ENCODE measurements around the gene ISL1. TPM values are rescaled to one million over a fixed set of nuclear protein-coding genes. Genes with fewer than 3 reads are reported as not detected.
A peak's percentile ranks its signal among the peaks of the same experiment; 100 is the strongest.

The ISL1 gene
- polyA plus RNA-seq (2013, experiment 1 of 4): 0.26 TPM
- 0.14 TPM for polyA plus RNA-seq (2013, experiment 2 of 4)
- polyA plus RNA-seq (2013, experiment 3 of 4): 0.21 TPM
- 0.36 TPM for polyA plus RNA-seq (2013, experiment 4 of 4)

- Histone ChIP-seq H3K4me3 (ENCODE audit: insufficient read depth, low read depth, low read length) (peak within 1 kb of the TSS; percentile 50), H3K36me3 (ENCODE audit: control insufficient read depth, insufficient read depth, low read length) (no peaks in the 10 kb centered on the region), H3K4me1 (ENCODE audit: control insufficient read depth, insufficient read depth, low read length) (peaks cover 32% of the 10 kb centered on the region), H3K27me3 (ENCODE audit: control insufficient read depth, insufficient read depth, low read length, poor library complexity, severe bottlenecking) (peaks cover 100% of the 10 kb centered on the region), H3K27ac (ENCODE audit: insufficient read depth, low read depth, low read length, poor library complexity, severe bottlenecking) (no peak within 1 kb of the TSS), H3K9me3 (ENCODE audit: control insufficient read depth, low read length) (no peaks in the 10 kb centered on the region)
- 0 to 1% methylated on average over 57 of the region's 57 CpGs for WGBS, 2 experiments
Measured at GRCh38 chr5:51383131-51384121, at the start of gene ISL1. Gene ISL1 (plus strand): TSS chr5:51383448. CDS start chr5:51383672, 224 bp downstream.

DNA sequence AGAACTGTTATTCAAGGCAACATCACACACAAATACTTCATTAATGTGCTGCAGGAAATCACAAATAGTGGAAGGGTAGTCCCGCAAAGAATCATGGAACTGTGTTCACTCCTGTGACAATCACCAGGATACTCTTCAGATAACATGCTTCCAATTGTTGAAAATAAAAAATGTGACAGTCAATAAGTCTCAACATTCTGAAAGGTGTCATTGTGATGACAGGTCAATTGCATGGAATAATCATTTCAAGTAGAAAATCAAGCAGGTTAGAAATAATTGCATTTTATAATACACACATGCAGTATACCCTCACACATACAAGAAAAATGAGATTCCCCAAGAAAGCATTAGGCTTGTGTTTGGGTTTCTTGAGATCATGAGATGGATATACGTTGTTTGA is 46.4 kb upstream of the ISL1 start:
- Histone ChIP-seq H3K9me3 (ENCODE audit: control insufficient read depth, low read length) (no peaks in the 10 kb centered on the region), H3K27ac (ENCODE audit: insufficient read depth, low read depth, low read length, poor library complexity, severe bottlenecking) (no peak overlapping the region), H3K36me3 (ENCODE audit: control insufficient read depth, insufficient read depth, low read length) (no peaks in the 10 kb centered on the region), H3K4me3 (ENCODE audit: insufficient read depth, low read depth, low read length) (no peak overlapping the region), H3K4me1 (ENCODE audit: control insufficient read depth, insufficient read depth, low read length) (no peaks in the 10 kb centered on the region), H3K27me3 (ENCODE audit: control insufficient read depth, insufficient read depth, low read length, poor library complexity, severe bottlenecking) (no peaks in the 10 kb centered on the region)
- WGBS, 2 experiments: 90 to 94% methylated on average over 2 of the region's 2 CpGs

- no peaks in the 10 kb centered on the region for H3K27me3 ChIP-seq (ENCODE audit: control insufficient read depth, insufficient read depth, low read length, poor library complexity, severe bottlenecking)
- H3K4me3 ChIP-seq (ENCODE audit: insufficient read depth, low read depth, low read length): no peak overlapping the region
- 92 to 93% methylated on average over 2 of the region's 2 CpGs for WGBS, 2 experiments
- no peak overlapping the region for H3K27ac ChIP-seq (ENCODE audit: insufficient read depth, low read depth, low read length, poor library complexity, severe bottlenecking)
- no peaks in the 10 kb centered on the region for H3K4me1 ChIP-seq (ENCODE audit: control insufficient read depth, insufficient read depth, low read length)
- no peaks in the 10 kb centered on the region for H3K9me3 ChIP-seq (ENCODE audit: control insufficient read depth, low read length)
- no peaks in the 10 kb centered on the region for H3K36me3 ChIP-seq (ENCODE audit: control insufficient read depth, insufficient read depth, low read length)
Measured at GRCh38 chr5:51345106-51345505, 38.1 kb upstream of the ISL1 start.

DNA sequence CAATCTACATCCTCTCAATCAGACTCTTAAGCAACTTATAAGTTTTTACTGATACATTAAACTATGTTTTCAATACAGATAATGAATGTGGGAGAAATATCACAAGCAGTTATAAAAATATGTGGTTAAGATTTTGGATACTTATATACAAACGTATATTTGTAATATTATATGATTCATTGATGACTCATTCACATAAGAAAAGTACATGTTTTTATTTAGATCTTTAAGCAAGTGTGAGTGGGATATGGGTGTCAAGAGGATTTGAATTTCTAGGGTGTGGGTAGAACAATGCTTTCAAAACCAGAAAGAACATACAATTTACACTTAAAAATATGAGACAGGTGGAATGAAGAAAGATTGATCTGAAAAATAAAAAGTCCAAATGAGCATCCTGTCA is 36.1 kb upstream of the ISL1 start:
- no peak overlapping the region for H3K27ac ChIP-seq (ENCODE audit: insufficient read depth, low read depth, low read length, poor library complexity, severe bottlenecking)
- no peaks in the 10 kb centered on the region for H3K27me3 ChIP-seq (ENCODE audit: control insufficient read depth, insufficient read depth, low read length, poor library complexity, severe bottlenecking)
- whole genome bisulfite sequencing, 2 experiments: 86% methylated on average over 1 of the region's 1 CpG; no CpG with 5 or more reads in 1 of the 2 experiments
- no peak overlapping the region for H3K4me3 ChIP-seq (ENCODE audit: insufficient read depth, low read depth, low read length)
- H3K4me1 ChIP-seq (ENCODE audit: control insufficient read depth, insufficient read depth, low read length): no peaks in the 10 kb centered on the region
- H3K36me3 ChIP-seq (ENCODE audit: control insufficient read depth, insufficient read depth, low read length): no peaks in the 10 kb centered on the region
- no peaks in the 10 kb centered on the region for H3K9me3 ChIP-seq (ENCODE audit: control insufficient read depth, low read length)

- no peaks in the 10 kb centered on the region for H3K36me3 ChIP-seq (ENCODE audit: control insufficient read depth, insufficient read depth, low read length)
- WGBS, 2 experiments: 90 to 93% methylated on average over 2 of the region's 2 CpGs
- H3K4me3 ChIP-seq (ENCODE audit: insufficient read depth, low read depth, low read length): no peak overlapping the region
- no peaks in the 10 kb centered on the region for H3K9me3 ChIP-seq (ENCODE audit: control insufficient read depth, low read length)
- no peaks in the 10 kb centered on the region for H3K27me3 ChIP-seq (ENCODE audit: control insufficient read depth, insufficient read depth, low read length, poor library complexity, severe bottlenecking)
- H3K27ac ChIP-seq (ENCODE audit: insufficient read depth, low read depth, low read length, poor library complexity, severe bottlenecking): no peak overlapping the region
- H3K4me1 ChIP-seq (ENCODE audit: control insufficient read depth, insufficient read depth, low read length): no peaks in the 10 kb centered on the region
Measured at GRCh38 chr5:51347704-51348103, 35.5 kb upstream of the ISL1 start.

GRCh38 chr5:51371052-51371451 is 12.2 kb upstream of the ISL1 start:
- no peaks in the 10 kb centered on the region for H3K36me3 ChIP-seq (ENCODE audit: control insufficient read depth, insufficient read depth, low read length)
- no peaks in the 10 kb centered on the region for H3K9me3 ChIP-seq (ENCODE audit: control insufficient read depth, low read length)
- peaks cover 20% of the 10 kb centered on the region for H3K27me3 ChIP-seq (ENCODE audit: control insufficient read depth, insufficient read depth, low read length, poor library complexity, severe bottlenecking)
- 95 to 100% methylated on average over 1 to 2 of the region's 2 CpGs for WGBS, 2 experiments
- no peaks in the 10 kb centered on the region for H3K4me1 ChIP-seq (ENCODE audit: control insufficient read depth, insufficient read depth, low read length)
- no peak overlapping the region for H3K27ac ChIP-seq (ENCODE audit: insufficient read depth, low read depth, low read length, poor library complexity, severe bottlenecking)
- H3K4me3 ChIP-seq (ENCODE audit: insufficient read depth, low read depth, low read length): no peak overlapping the region

GRCh38 chr5:51373880-51374523 is 9.2 kb upstream of the ISL1 start:
- Histone ChIP-seq H3K27ac (ENCODE audit: insufficient read depth, low read depth, low read length, poor library complexity, severe bottlenecking) (no peak overlapping the region), H3K4me3 (ENCODE audit: insufficient read depth, low read depth, low read length) (no peak overlapping the region), H3K27me3 (ENCODE audit: control insufficient read depth, insufficient read depth, low read length, poor library complexity, severe bottlenecking) (peaks cover 50% of the 10 kb centered on the region), H3K9me3 (ENCODE audit: control insufficient read depth, low read length) (no peaks in the 10 kb centered on the region), H3K36me3 (ENCODE audit: control insufficient read depth, insufficient read depth, low read length) (no peaks in the 10 kb centered on the region), H3K4me1 (ENCODE audit: control insufficient read depth, insufficient read depth, low read length) (peaks cover 23% of the 10 kb centered on the region)
- 57 to 60% methylated on average over 3 of the region's 3 CpGs for WGBS, 2 experiments

GRCh38 chr5:51375084-51375483 is 8.2 kb upstream of the ISL1 start:
- Histone ChIP-seq H3K27ac (ENCODE audit: insufficient read depth, low read depth, low read length, poor library complexity, severe bottlenecking) (no peak overlapping the region), H3K27me3 (ENCODE audit: control insufficient read depth, insufficient read depth, low read length, poor library complexity, severe bottlenecking) (peaks cover 60% of the 10 kb centered on the region), H3K4me1 (ENCODE audit: control insufficient read depth, insufficient read depth, low read length) (peaks cover 27% of the 10 kb centered on the region), H3K36me3 (ENCODE audit: control insufficient read depth, insufficient read depth, low read length) (no peaks in the 10 kb centered on the region), H3K4me3 (ENCODE audit: insufficient read depth, low read depth, low read length) (no peak overlapping the region), H3K9me3 (ENCODE audit: control insufficient read depth, low read length) (no peaks in the 10 kb centered on the region)
- 86 to 89% methylated on average over 7 of the region's 7 CpGs for WGBS, 2 experiments

- WGBS, 2 experiments: 0 to 8% methylated on average over 1 to 2 of the region's 3 CpGs
- Histone ChIP-seq H3K27ac (ENCODE audit: insufficient read depth, low read depth, low read length, poor library complexity, severe bottlenecking) (no peak overlapping the region), H3K4me3 (ENCODE audit: insufficient read depth, low read depth, low read length) (no peak overlapping the region), H3K36me3 (ENCODE audit: control insufficient read depth, insufficient read depth, low read length) (no peaks in the 10 kb centered on the region), H3K9me3 (ENCODE audit: control insufficient read depth, low read length) (no peaks in the 10 kb centered on the region), H3K4me1 (ENCODE audit: control insufficient read depth, insufficient read depth, low read length) (peaks cover 27% of the 10 kb centered on the region), H3K27me3 (ENCODE audit: control insufficient read depth, insufficient read depth, low read length, poor library complexity, severe bottlenecking) (peaks cover 75% of the 10 kb centered on the region)
Measured at GRCh38 chr5:51376509-51376908, 6.7 kb upstream of the ISL1 start.

Measured in ectodermal cell (in vitro differentiated cells).